Large intestine (tissue), 3 donors: ENCODE results near the gene SLITRK5. TPM values are rescaled to one million over a fixed set of nuclear protein-coding genes. Genes with fewer than 3 reads are reported as not detected.

Experiments used
- DNase-seq, 2 donors: peaks; one replicate each; pipeline versions ENCODE4 v3.0.0 to v3.0.0-alpha.2; 2013
- H3K27ac ChIP-seq: one replicate; pipeline ENCODE4 v1.5.1; 2013; ENCODE audit warnings: low read length
- H3K27me3 ChIP-seq: 2 replicates; pipeline ENCODE4 v1.6.1; 2013; ENCODE audit warnings: low read length; ENCODE audit not compliant: control insufficient read depth, insufficient read depth
- H3K36me3 ChIP-seq: 2 replicates; pipeline ENCODE4 v1.6.1; 2013; ENCODE audit warnings: low read length; ENCODE audit not compliant: control insufficient read depth, insufficient read depth
- H3K4me1 ChIP-seq: one replicate; pipeline ENCODE4 v1.6.1; 2013; ENCODE audit warnings: low read length; ENCODE audit not compliant: control insufficient read depth, insufficient read depth
- H3K4me3 ChIP-seq: one replicate; pipeline ENCODE4 v1.5.1; 2013; ENCODE audit warnings: low read length
- H3K9me3 ChIP-seq: one replicate; pipeline ENCODE4 v1.6.1; 2013; ENCODE audit warnings: mild to moderate bottlenecking, low read depth, low read length, moderate library complexity; ENCODE audit not compliant: control insufficient read depth
- WGBS: methylation state at CpG from one replicate; pipeline ENCODE4 v1.1.5; 2013; ENCODE audit warnings: low lambda C conversion rate; ENCODE audit not compliant: insufficient coverage; 5-methylcytosine and 5-hydroxymethylcytosine counted together
- polyA plus RNA-seq: library from polyadenylated mRNA; unstranded; fragments of 120-200 nt; gene quantifications from one replicate; pipeline ENCODE4 v1.2.1, GENCODE V29; 2013

The SLITRK5 gene
- polyA plus RNA-seq, 1 donor = 0.43 TPM

DNA sequence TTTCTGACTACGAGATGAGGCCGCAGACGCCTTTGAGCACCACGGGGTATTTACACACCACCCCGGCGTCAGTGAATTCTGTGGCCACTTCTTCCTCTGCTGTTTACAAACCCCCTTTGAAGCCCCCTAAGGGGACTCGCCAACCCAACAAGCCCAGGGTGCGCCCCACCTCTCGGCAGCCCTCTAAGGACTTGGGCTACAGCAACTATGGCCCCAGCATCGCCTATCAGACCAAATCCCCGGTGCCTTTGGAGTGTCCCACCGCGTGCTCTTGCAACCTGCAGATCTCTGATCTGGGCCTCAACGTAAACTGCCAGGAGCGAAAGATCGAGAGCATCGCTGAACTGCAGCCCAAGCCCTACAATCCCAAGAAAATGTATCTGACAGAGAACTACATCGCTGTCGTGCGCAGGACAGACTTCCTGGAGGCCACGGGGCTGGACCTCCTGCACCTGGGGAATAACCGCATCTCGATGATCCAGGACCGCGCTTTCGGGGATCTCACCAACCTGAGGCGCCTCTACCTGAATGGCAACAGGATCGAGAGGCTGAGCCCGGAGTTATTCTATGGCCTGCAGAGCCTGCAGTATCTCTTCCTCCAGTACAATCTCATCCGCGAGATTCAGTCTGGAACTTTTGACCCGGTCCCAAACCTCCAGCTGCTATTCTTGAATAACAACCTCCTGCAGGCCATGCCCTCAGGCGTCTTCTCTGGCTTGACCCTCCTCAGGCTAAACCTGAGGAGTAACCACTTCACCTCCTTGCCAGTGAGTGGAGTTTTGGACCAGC, 5.3 kb downstream of the SLITRK5 start:
- no peak overlapping the region for H3K27ac ChIP-seq
- H3K27me3 ChIP-seq = peaks cover 73% of the 10 kb centered on the region
- H3K9me3 ChIP-seq = peaks cover 5% of the 10 kb centered on the region
- no peak for DNase-seq
- no peaks in the 10 kb centered on the region for H3K36me3 ChIP-seq
- no CpG with 5 or more reads among the region's 33 CpGs for WGBS
- H3K4me1 ChIP-seq = peaks cover 2% of the 10 kb centered on the region
- no peak overlapping the region for H3K4me3 ChIP-seq

DNA sequence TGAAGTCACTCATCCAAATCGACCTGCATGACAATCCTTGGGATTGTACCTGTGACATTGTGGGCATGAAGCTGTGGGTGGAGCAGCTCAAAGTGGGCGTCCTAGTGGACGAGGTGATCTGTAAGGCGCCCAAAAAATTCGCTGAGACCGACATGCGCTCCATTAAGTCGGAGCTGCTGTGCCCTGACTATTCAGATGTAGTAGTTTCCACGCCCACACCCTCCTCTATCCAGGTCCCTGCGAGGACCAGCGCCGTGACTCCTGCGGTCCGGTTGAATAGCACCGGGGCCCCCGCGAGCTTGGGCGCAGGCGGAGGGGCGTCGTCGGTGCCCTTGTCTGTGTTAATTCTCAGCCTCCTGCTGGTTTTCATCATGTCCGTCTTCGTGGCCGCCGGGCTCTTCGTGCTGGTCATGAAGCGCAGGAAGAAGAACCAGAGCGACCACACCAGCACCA, 5.9 kb downstream of the SLITRK5 start:
- no peak for DNase-seq
- WGBS = no CpG with 5 or more reads among the region's 29 CpGs

DNA sequence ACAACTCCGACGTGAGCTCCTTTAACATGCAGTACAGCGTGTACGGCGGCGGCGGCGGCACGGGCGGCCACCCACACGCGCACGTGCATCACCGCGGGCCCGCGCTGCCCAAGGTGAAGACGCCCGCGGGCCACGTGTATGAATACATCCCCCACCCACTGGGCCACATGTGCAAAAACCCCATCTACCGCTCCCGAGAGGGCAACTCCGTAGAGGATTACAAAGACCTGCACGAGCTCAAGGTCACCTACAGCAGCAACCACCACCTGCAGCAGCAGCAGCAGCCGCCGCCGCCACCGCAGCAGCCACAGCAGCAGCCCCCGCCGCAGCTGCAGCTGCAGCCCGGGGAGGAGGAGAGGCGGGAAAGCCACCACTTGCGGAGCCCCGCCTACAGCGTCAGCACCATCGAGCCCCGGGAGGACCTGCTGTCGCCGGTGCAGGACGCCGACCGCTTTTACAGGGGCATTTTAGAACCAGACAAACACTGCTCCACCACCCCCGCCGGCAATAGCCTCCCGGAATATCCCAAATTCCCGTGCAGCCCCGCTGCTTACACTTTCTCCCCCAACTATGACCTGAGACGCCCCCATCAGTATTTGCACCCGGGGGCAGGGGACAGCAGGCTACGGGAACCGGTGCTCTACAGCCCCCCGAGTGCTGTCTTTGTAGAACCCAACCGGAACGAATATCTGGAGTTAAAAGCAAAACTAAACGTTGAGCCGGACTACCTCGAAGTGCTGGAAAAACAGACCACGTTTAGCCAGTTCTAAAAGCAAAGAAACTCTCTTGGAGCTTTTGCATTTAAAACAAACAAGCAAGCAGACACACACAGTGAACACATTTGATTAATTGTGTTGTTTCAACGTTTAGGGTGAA, 6.6 kb downstream of the SLITRK5 start:
- Histone ChIP-seq H3K4me1 (peaks cover under 1% of the 10 kb centered on the region), H3K36me3 (no peaks in the 10 kb centered on the region), H3K27me3 (peaks cover 62% of the 10 kb centered on the region), H3K4me3 (peak overlapping the region; percentile 28), H3K27ac (no peak overlapping the region), H3K9me3 (peaks cover 5% of the 10 kb centered on the region)
- peak in 1 of 2 donors; percentile 24 for DNase-seq
- WGBS = 0% methylated on average over 1 of the region's 60 CpGs

More for the DNA sequence above, 5.9 kb downstream of the SLITRK5 start:
- H3K9me3 ChIP-seq = peaks cover 5% of the 10 kb centered on the region
- H3K27me3 ChIP-seq = peaks cover 68% of the 10 kb centered on the region
- H3K4me3 ChIP-seq = no peak overlapping the region
- no peak overlapping the region for H3K27ac ChIP-seq
- peaks cover 2% of the 10 kb centered on the region for H3K4me1 ChIP-seq
- H3K36me3 ChIP-seq = no peaks in the 10 kb centered on the region

DNA sequence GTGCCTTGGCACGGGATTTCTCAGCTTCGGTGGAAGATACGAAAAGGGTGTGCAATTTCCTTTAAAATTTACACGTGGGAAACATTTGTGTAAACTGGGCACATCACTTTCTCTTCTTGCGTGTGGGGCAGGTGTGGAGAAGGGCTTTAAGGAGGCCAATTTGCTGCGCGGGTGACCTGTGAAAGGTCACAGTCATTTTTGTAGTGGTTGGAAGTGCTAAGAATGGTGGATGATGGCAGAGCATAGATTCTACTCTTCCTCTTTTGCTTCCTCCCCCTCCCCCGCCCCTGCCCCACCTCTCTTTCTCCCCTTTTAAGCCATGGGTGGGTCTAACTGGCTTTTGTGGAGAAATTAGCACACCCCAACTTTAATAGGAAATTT, 7.2 kb downstream of the SLITRK5 start:
- Histone ChIP-seq H3K4me1 (no peaks in the 10 kb centered on the region), H3K27me3 (peaks cover 56% of the 10 kb centered on the region), H3K27ac (no peak overlapping the region), H3K4me3 (no peak overlapping the region), H3K9me3 (peaks cover 3% of the 10 kb centered on the region), H3K36me3 (no peaks in the 10 kb centered on the region)
- no peak for DNase-seq
- no CpG with 5 or more reads among the region's 8 CpGs for WGBS

DNA sequence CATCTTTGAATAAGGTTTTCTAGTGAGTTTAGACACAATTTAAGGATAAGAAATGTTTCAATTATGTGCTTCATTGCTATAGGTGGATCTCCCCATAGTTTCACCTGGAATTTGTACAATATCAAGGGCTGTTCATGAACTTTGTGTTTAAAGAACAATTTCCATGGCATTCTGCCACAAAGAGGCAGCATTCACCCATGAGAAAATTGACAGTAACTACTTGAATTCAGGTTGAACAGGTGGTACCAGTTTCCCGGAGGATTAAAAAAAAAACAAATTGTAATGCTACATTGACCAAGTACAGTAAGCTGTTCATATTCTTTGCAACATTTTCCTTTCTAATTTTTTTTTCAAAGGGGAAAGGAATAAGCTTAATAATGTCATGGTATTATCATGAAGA, 9.1 kb downstream of the SLITRK5 start:
- no peak for DNase-seq
- H3K4me3 ChIP-seq = no peak overlapping the region
- no peaks in the 10 kb centered on the region for H3K4me1 ChIP-seq
- 0% methylated on average over 1 of the region's 1 CpG for WGBS
- no peak overlapping the region for H3K27ac ChIP-seq
- no peaks in the 10 kb centered on the region for H3K36me3 ChIP-seq
- H3K9me3 ChIP-seq = peaks cover 3% of the 10 kb centered on the region
- H3K27me3 ChIP-seq = peaks cover 38% of the 10 kb centered on the region

DNA sequence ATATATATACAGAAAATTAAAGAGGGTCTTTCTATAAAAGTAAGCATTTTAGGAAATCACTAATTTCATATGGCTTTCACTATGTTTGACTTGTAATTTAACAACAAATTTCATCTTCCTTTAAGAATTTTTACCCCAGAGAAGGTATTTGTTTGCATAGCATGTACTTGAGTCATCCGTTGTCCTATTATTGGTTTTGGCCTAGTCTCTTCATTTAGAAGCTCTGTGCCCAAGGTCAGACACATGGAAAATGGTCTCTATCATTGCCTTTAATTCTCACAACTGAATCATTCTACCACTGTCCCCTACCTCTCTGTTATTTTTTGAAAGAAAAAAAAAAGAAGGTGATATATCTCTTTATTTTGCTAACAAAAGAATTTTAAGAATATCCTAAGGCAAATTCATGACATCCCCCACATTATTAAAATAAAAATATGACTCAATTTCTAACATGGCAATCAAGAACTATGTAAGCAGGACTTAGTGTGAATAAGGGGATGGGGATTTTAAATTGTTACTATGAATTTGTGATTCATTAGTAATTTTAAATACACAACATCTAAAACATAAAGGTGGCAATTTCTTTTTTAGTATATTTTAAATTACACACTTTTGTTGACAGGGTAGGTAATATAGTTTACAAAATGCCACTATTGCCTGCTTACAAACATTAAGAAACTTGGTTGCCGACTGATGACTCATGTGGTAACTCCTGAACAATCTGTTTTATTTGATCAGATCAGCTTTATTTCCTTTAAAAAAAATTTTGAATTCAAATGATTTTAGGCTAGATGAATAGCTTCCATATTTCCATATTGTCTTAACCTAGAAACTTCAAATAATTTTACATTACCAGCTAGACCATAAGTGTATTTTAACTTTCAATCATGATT, 13.9 kb downstream of the SLITRK5 start:
- no peaks in the 10 kb centered on the region for H3K27me3 ChIP-seq
- H3K4me1 ChIP-seq = no peaks in the 10 kb centered on the region
- H3K36me3 ChIP-seq = no peaks in the 10 kb centered on the region
- no peak for DNase-seq
- 100% methylated on average over 1 of the region's 2 CpGs for WGBS
- H3K4me3 ChIP-seq = no peak overlapping the region
- no peak overlapping the region for H3K27ac ChIP-seq
- H3K9me3 ChIP-seq = no peaks in the 10 kb centered on the region

DNA sequence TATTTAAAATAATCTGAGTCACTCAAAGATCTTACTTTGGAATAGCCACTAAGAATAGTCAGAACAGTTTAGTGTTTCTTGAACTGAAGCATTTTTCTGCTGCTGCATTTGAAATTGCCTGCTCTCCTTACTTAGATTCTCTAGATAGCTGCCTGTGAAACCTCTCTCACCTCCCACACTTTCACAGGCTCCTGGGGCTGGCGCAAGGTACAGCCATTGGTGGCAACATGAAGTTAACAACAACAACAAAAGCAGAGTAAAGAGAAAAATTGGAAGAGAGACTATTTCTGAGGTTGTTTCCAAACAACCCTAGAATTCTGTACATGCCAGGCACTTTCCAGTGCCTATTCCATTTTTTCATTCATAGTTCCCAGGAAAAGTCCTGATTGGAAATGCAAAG, 25.3 kb downstream of the SLITRK5 start:
- H3K9me3 ChIP-seq = no peaks in the 10 kb centered on the region
- no peaks in the 10 kb centered on the region for H3K27me3 ChIP-seq
- H3K27ac ChIP-seq = no peak overlapping the region
- no peaks in the 10 kb centered on the region for H3K36me3 ChIP-seq
- DNase-seq = no peak
- H3K4me3 ChIP-seq = no peak overlapping the region
- WGBS = no CpG with 5 or more reads among the region's 1 CpG
- no peaks in the 10 kb centered on the region for H3K4me1 ChIP-seq

DNA sequence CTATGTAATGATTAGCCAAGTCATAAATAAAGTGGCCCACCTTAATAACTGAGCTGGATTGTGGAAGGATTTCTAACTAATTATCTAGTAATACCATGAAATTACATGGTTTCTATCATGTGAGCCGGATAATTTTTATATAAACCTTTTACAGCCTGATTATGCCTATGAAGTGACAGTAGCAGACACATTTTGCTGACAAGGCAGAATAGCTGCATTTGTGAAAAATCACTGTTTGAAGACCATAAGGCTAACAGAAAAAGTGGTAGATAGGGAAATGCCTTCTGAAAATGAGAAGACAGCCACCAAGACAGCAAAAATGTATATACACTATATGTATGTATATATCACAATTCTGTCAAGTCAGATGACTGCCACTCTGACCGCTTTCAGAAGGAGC, 27.1 kb downstream of the SLITRK5 start:
- Histone ChIP-seq H3K27me3 (no peaks in the 10 kb centered on the region), H3K4me1 (no peaks in the 10 kb centered on the region), H3K4me3 (no peak overlapping the region), H3K27ac (no peak overlapping the region), H3K36me3 (no peaks in the 10 kb centered on the region), H3K9me3 (no peaks in the 10 kb centered on the region)
- no peak for DNase-seq
- WGBS = no CpG with 5 or more reads among the region's 2 CpGs

DNA sequence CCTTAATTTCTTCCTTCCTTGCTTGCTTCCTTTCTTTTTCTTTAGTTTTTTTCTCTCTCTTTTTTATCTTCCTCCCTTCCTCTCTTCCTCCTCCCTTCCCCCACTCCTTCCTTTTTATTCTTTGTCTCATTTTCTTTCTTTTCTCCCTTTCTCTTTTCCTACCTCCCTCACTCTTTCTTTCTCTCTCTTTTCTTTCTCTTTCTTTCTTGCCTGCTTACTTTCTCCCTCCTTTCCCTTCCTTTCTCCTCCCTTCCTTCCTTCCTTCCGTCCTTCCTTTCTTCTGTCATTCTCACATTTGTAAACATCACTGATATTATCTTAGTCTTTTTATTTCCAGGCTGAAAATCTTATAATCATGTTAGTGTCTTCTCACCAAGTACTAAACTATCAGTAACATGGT, 38.8 kb downstream of the SLITRK5 start:
- 63% methylated on average over 1 of the region's 1 CpG for WGBS
- no peak for DNase-seq
- no peaks in the 10 kb centered on the region for H3K36me3 ChIP-seq
- no peaks in the 10 kb centered on the region for H3K27me3 ChIP-seq
- no peak overlapping the region for H3K4me3 ChIP-seq
- no peaks in the 10 kb centered on the region for H3K9me3 ChIP-seq
- no peaks in the 10 kb centered on the region for H3K4me1 ChIP-seq
- H3K27ac ChIP-seq = no peak overlapping the region

DNA sequence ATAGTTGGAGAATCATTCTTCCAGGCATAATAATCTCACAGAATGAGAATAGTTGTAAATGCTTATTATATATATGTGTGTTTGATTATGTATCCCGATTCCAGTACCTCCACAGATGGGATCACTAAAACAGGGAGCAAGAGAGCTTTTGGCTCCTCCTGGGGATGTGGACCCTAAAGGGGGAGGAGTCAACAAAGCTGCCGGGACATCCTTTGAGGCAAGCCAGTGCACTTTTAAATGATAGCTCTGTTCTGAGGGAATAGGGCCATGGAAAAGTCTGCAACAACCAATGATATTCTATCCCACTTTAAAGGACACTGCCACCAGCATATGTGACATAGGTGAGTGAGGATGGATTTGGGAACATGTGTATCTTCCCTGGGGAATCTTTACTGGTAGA, 40.8 kb downstream of the SLITRK5 start:
- Histone ChIP-seq H3K27ac (no peak overlapping the region), H3K9me3 (no peaks in the 10 kb centered on the region), H3K4me1 (no peaks in the 10 kb centered on the region), H3K36me3 (no peaks in the 10 kb centered on the region), H3K4me3 (no peak overlapping the region), H3K27me3 (no peaks in the 10 kb centered on the region)
- no peak for DNase-seq
- no CpG with 5 or more reads among the region's 2 CpGs for WGBS
